ENCODE data around the gene ADRA2B. TPM values are rescaled to one million over a fixed set of nuclear protein-coding genes. Genes with fewer than 3 reads are reported as not detected.

ADRA2B gene
- total RNA-seq, 4 donors from 2014 or later: 0.28 to 0.67 (median 0.53) TPM; not detected in 1

- Histone ChIP-seq H3K4me3 (no peak overlapping the region), H3K9me3 (no peaks in the 10 kb centered on the region), H3K27me3 (no peaks in the 10 kb centered on the region), H3K36me3 (no peaks in the 10 kb centered on the region), H3K4me1 (no peaks in the 10 kb centered on the region), H3K27ac (no peak overlapping the region)
- TF ChIP-seq POLR2A (IDR thresholded peaks at IDR 0.05): no peak
- TF ChIP-seq CTCF (IDR thresholded peaks at IDR 0.05): no peak
- no peak for DNase-seq
These were observed 7.6 kb upstream of the ADRA2B start for GRCh38 chr2:96123936-96124335.

- no peaks in the 10 kb centered on the region for H3K4me1 ChIP-seq
- TF ChIP-seq CTCF (IDR thresholded peaks at IDR 0.05): no peak
- TF ChIP-seq POLR2A (IDR thresholded peaks at IDR 0.05): no peak
- no peaks in the 10 kb centered on the region for H3K36me3 ChIP-seq
- no peaks in the 10 kb centered on the region for H3K27me3 ChIP-seq
- H3K4me3 ChIP-seq: no peak overlapping the region
- no peak for DNase-seq
- no peaks in the 10 kb centered on the region for H3K9me3 ChIP-seq
- H3K27ac ChIP-seq: no peak overlapping the region
These were observed 6.9 kb upstream of the ADRA2B start for GRCh38 chr2:96123290-96123689.

GRCh38 chr2:96122391-96122790 is 6.0 kb upstream of the ADRA2B start:
- DNase-seq: no peak
- peaks cover 0 to 5% (median 1%) of the 10 kb centered on the region in 4 donors for H3K4me1 ChIP-seq
- H3K27ac ChIP-seq: no peak overlapping the region
- H3K9me3 ChIP-seq: no peaks in the 10 kb centered on the region
- no peak for TF ChIP-seq POLR2A (IDR thresholded peaks at IDR 0.05)
- TF ChIP-seq CTCF (IDR thresholded peaks at IDR 0.05): no peak
- H3K27me3 ChIP-seq: no peaks in the 10 kb centered on the region
- no peak overlapping the region for H3K4me3 ChIP-seq
- H3K36me3 ChIP-seq: no peaks in the 10 kb centered on the region

- Histone ChIP-seq H3K27ac (no peak overlapping the region), H3K36me3 (no peaks in the 10 kb centered on the region), H3K4me3 (no peak overlapping the region), H3K9me3 (no peaks in the 10 kb centered on the region), H3K4me1 (peaks cover 0 to 12% (median 5%) of the 10 kb centered on the region in 4 donors), H3K27me3 (no peaks in the 10 kb centered on the region)
- TF ChIP-seq POLR2A (IDR thresholded peaks at IDR 0.05) (no peak), CTCF (IDR thresholded peaks at IDR 0.05) (no peak)
- no peak for DNase-seq
These were observed 5.0 kb upstream of the ADRA2B start for GRCh38 chr2:96121414-96121813.

- Histone ChIP-seq H3K36me3 (no peaks in the 10 kb centered on the region), H3K9me3 (no peaks in the 10 kb centered on the region)
- no peak for DNase-seq
These were observed 4.6 kb upstream of the ADRA2B start for GRCh38 chr2:96120991-96121390.

More at GRCh38 chr2:96120991-96121390, 4.6 kb upstream of the ADRA2B start:
- Histone ChIP-seq H3K4me1 (peaks cover 0 to 15% (median 8%) of the 10 kb centered on the region in 4 donors), H3K27ac (no peak overlapping the region), H3K27me3 (no peaks in the 10 kb centered on the region), H3K4me3 (no peak overlapping the region)
- TF ChIP-seq POLR2A (IDR thresholded peaks at IDR 0.05) (no peak), CTCF (IDR thresholded peaks at IDR 0.05) (no peak)

Data from Peyer's patch (tissue), 4 donors.